Cardiac ventricle fibroblast (primary cell): ENCODE data around the gene FAM43A. TPM values are rescaled to one million over a fixed set of nuclear protein-coding genes. Genes with fewer than 3 reads are reported as not detected.

ENCODE experiments used
- total RNA-seq: library from RNA; depleted of rRNA; stranded (reverse); fragments of >200 nt; gene quantifications from 2 replicates; pipeline ENCODE4 v1.2.3, GENCODE V29; 2015

FAM43A gene
- total RNA-seq = 34.6 and 35.0 TPM in 2 replicates

GRCh38 chr3:194685718-194686413, at the start of gene FAM43A:
Gene FAM43A, plus strand, starts transcription at chr3:194685883. Its CDS starts 944 bp downstream, at chr3:194686827.

DNA sequence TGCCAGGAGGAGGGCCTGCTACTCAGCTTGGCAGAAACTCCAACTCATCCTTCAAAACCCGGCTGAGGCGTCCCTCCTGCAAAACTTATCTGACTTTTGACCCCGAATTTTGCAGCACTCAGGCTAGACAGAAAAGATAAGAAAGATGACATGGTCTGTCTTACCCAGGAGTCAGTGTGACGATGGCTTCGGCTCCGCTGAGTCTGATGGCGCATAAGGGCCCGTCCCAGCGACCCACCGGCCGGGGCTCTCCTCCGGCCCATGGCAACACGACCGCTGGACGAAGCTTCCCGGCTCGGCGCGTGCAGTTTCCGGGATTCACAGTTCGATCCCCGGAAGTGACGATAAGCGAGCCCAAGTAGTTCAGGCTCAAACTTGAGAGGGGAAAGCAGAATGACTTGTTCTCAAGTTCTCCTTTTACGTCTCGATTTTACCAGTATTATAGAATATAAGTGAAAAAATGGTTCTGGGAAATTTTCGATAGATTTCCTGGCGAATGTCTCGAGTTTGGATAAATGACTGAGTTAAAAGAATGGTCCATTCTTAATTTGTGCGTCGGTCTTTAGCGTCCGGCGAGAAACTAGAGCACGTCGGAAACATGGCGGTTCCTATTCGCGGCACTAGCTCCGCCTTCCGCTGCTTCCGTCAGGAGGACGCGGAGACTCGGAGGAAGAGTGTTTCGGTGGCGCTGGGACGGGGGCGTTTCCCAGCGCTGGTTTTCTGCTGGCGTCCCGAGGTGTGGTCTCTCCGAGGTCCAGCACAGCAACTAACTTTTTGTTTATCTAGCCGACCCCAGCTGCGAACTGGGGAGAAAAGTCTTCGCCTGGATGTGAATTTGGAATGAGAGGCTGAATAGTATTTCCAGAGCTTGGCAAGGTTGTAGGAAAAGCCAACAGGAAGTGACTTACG, 13.5 kb upstream of the FAM43A start, which contains the start of gene LSG1:
Gene LSG1, minus strand, starts transcription at position 292 of the 909 bp plus-strand sequence. Its CDS starts 29 bp downstream, at position 263.

Other genes starting within 250 kb of the FAM43A start
- 161 and 188 TPM in 2 replicates for gene ATP13A3, start 198.9 kb upstream of the FAM43A start, total RNA-seq
- 15.7 and 16.3 TPM in 2 replicates for gene TMEM44, start 52.5 kb upstream of the FAM43A start, total RNA-seq
- gene LSG1, start 13.7 kb upstream of the FAM43A start, total RNA-seq = 11.7 and 17.9 TPM in 2 replicates